H7 (cell line): Measurements from ENCODE around the gene SYT2. TPM values are rescaled to one million over a fixed set of nuclear protein-coding genes. Genes with fewer than 3 reads are reported as not detected.
A peak's percentile ranks its signal among the peaks of the same experiment; 100 is the strongest.
"Not testable (repeated sequence)": the region's sequence is repeated elsewhere in the genome, so short reads cannot be mapped to it uniquely, and the experiment has no call there.

Experiments used
- DNase-seq: peaks from one replicate; pipeline ENCODE4 v3.0.0; 2012
- H3K27me3 ChIP-seq: 2 replicates; pipeline ENCODE4 v1.6.0; 2011; ENCODE audit warnings: mild to moderate bottlenecking, low read length; ENCODE audit not compliant: control insufficient read depth, insufficient read depth
- H3K36me3 ChIP-seq: replicated peaks from 2 replicates; pipeline ENCODE4 v1.5.1; 2011; ENCODE audit warnings: low read length; ENCODE audit not compliant: control insufficient read depth, insufficient read depth
- H3K4me3 ChIP-seq: 2 replicates; pipeline ENCODE4 v1.5.1; 2011; ENCODE audit warnings: low read depth, mild to moderate bottlenecking, control low read depth, low read length, moderate library complexity; ENCODE audit not compliant: insufficient read depth
- total RNA-seq: library from RNA; depleted of rRNA; stranded (reverse); fragments of >200 nt; shearing (Covaris generic); gene quantifications from 2 replicates; pipeline ENCODE4 v1.2.3, GENCODE V29; 2014

SYT2 gene
- total RNA-seq, 1 experiment from 2014 or later: 3.6 TPM

- peaks cover 5% of the 10 kb centered on the region; the same call in 1 of the 2 replicates for H3K27me3 ChIP-seq
- DNase-seq: no peak
- no peaks in the 10 kb centered on the region for H3K36me3 ChIP-seq
- H3K4me3 ChIP-seq: no peak overlapping the region
Measured at GRCh38 chr1:202649553-202650392, 60.5 kb downstream of the SYT2 start.

- Histone ChIP-seq H3K36me3 (no peaks in the 10 kb centered on the region), H3K27me3 (peaks cover 13% of the 10 kb centered on the region), H3K4me3 (no peak overlapping the region)
- no peak for DNase-seq
Measured at GRCh38 chr1:202648605-202649226, 61.5 kb downstream of the SYT2 start.

- DNase-seq: no peak
- Histone ChIP-seq H3K36me3 (no peaks in the 10 kb centered on the region), H3K4me3 (no peak overlapping the region; the same call in 1 of the 2 replicates), H3K27me3 (peaks cover 27% of the 10 kb centered on the region)
Measured at GRCh38 chr1:202645097-202645476, 65.2 kb downstream of the SYT2 start.

- Histone ChIP-seq H3K36me3 (no peaks in the 10 kb centered on the region), H3K4me3 (peak overlapping the region; percentile 76), H3K27me3 (peaks cover 27% of the 10 kb centered on the region)
- DNase-seq: peak; percentile 60
Measured at GRCh38 chr1:202644219-202645096, 65.8 kb downstream of the SYT2 start.

GRCh38 chr1:202643397-202644218 is 66.6 kb downstream of the SYT2 start:
- Histone ChIP-seq H3K4me3 (peak overlapping the region; percentile 76), H3K36me3 (no peaks in the 10 kb centered on the region), H3K27me3 (peaks cover 27% of the 10 kb centered on the region)
- peak; percentile 88 for DNase-seq

- Histone ChIP-seq H3K36me3 (no peaks in the 10 kb centered on the region), H3K4me3 (peak overlapping the region; percentile 76), H3K27me3 (peaks cover 27% of the 10 kb centered on the region)
- DNase-seq: peak; percentile 82
Measured at GRCh38 chr1:202642619-202643291, 67.5 kb downstream of the SYT2 start.

- Histone ChIP-seq H3K36me3 (no peaks in the 10 kb centered on the region), H3K4me3 (peak overlapping the region; percentile 76), H3K27me3 (peaks cover 27% of the 10 kb centered on the region)
- DNase-seq: no peak
Measured at GRCh38 chr1:202642212-202642611, 68.0 kb downstream of the SYT2 start.

- no peak overlapping the region for H3K4me3 ChIP-seq
- peaks cover 21% of the 10 kb centered on the region for H3K27me3 ChIP-seq
- H3K36me3 ChIP-seq: no peaks in the 10 kb centered on the region
- no peak for DNase-seq
Measured at GRCh38 chr1:202639500-202639899, 70.8 kb downstream of the SYT2 start.

- DNase-seq, H3K4me3 ChIP-seq, H3K36me3 ChIP-seq: not testable (repeated sequence)
- H3K27me3 ChIP-seq: peaks cover 14% of the 10 kb centered on the region
Measured at GRCh38 chr1:202638701-202639305, 71.5 kb downstream of the SYT2 start.

GRCh38 chr1:202638019-202638700 is 72.1 kb downstream of the SYT2 start:
- H3K27me3 ChIP-seq: peaks cover 12% of the 10 kb centered on the region
- H3K36me3 ChIP-seq: no peaks in the 10 kb centered on the region
- DNase-seq: no peak
- H3K4me3 ChIP-seq: no peak overlapping the region

- not testable (repeated sequence) for DNase-seq, H3K4me3 ChIP-seq, H3K36me3 ChIP-seq, H3K27me3 ChIP-seq
Measured at GRCh38 chr1:202637321-202638018, 72.8 kb downstream of the SYT2 start.

GRCh38 chr1:202636171-202636570 is 74.1 kb downstream of the SYT2 start:
- DNase-seq, H3K4me3 ChIP-seq, H3K27me3 ChIP-seq, H3K36me3 ChIP-seq: not testable (repeated sequence)
